Stimulated activated CD8-positive, alpha-beta memory T cell treated with anti-CD3 and anti-CD28 coated beads, Interleukin-4, amount 100 ng/mL, for 24 hours (primary cell): ENCODE results near the gene ADORA2A.

ENCODE experiments used
- DNase-seq: peaks from one replicate; pipeline ENCODE4 v3.0.0-alpha.2; 2020; ENCODE audit warnings: low read depth

ADORA2A gene

GRCh38 chr22:24403346-24403745 is 24.1 kb upstream of the ADORA2A start:
- no peak for DNase-seq

- DNase-seq: no peak
Measured at GRCh38 chr22:24404561-24405275, 22.7 kb upstream of the ADORA2A start.

GRCh38 chr22:24405631-24406321 is 21.6 kb upstream of the ADORA2A start:
- no peak for DNase-seq

GRCh38 chr22:24406322-24407277 is 20.8 kb upstream of the ADORA2A start:
- no peak for DNase-seq

- DNase-seq: no peak
Measured at GRCh38 chr22:24407278-24407665, 20.1 kb upstream of the ADORA2A start.

- DNase-seq: no peak
Measured at GRCh38 chr22:24407884-24408283, 19.5 kb upstream of the ADORA2A start.

GRCh38 chr22:24408630-24409029 is 18.8 kb upstream of the ADORA2A start:
- DNase-seq: no peak

- DNase-seq: no peak
Measured at GRCh38 chr22:24409707-24410106, 17.7 kb upstream of the ADORA2A start.

GRCh38 chr22:24410110-24410856 is 17.1 kb upstream of the ADORA2A start:
- DNase-seq: no peak

- DNase-seq: no peak
Measured at GRCh38 chr22:24411256-24412004, 16.0 kb upstream of the ADORA2A start.

GRCh38 chr22:24412274-24412673 is 15.1 kb upstream of the ADORA2A start:
- DNase-seq: no peak

- no peak for DNase-seq
Measured at GRCh38 chr22:24413271-24413670, 14.1 kb upstream of the ADORA2A start.

- DNase-seq: no peak
Measured at GRCh38 chr22:24413736-24414385, 13.5 kb upstream of the ADORA2A start.

GRCh38 chr22:24414523-24414922 is 12.9 kb upstream of the ADORA2A start:
- DNase-seq: no peak

GRCh38 chr22:24414984-24415945 is 12.1 kb upstream of the ADORA2A start:
- no peak for DNase-seq

- DNase-seq: no peak
Measured at GRCh38 chr22:24416095-24416494, 11.3 kb upstream of the ADORA2A start.

- no peak for DNase-seq
Measured at GRCh38 chr22:24416611-24417010, 10.8 kb upstream of the ADORA2A start.

- no peak for DNase-seq
Measured at GRCh38 chr22:24417200-24417599, 10.2 kb upstream of the ADORA2A start.

- no peak for DNase-seq
Measured at GRCh38 chr22:24417901-24418641, 9.3 kb upstream of the ADORA2A start.
